Thymus (tissue), 11 donors: ENCODE data around the gene ADAMTS16. TPM values are rescaled to one million over a fixed set of nuclear protein-coding genes. Genes with fewer than 3 reads are reported as not detected.
"Not testable (repeated sequence)": the region's sequence is repeated elsewhere in the genome, so short reads cannot be mapped to it uniquely, and the experiment has no call there.

Experiments
- DNase-seq, 9 donors: peaks; one replicate each; pipeline ENCODE4 v3.0.0-alpha.2; 2013; ENCODE audit warnings: low spot score in 9 of 9, low read depth in 6 of 9, missing footprints in 1 of 9
- H3K27ac ChIP-seq, 2 donors: one replicate each; pipeline ENCODE4 v1.5.1; 2013; ENCODE audit warnings: control low read depth in 1 of 2, low read depth in 1 of 2, low read length in 1 of 2, mild to moderate bottlenecking in 1 of 2, moderate library complexity in 1 of 2
- H3K27me3 ChIP-seq, 2 donors: one replicate each; pipeline ENCODE4 v1.5.1; 2013; ENCODE audit warnings: low read length in 1 of 2; ENCODE audit not compliant: control insufficient read depth in 2 of 2, insufficient read depth in 1 of 2
- H3K36me3 ChIP-seq, 2 donors: one replicate each; pipeline ENCODE4 v1.5.1; 2013; ENCODE audit warnings: low read length in 1 of 2, mild to moderate bottlenecking in 1 of 2, moderate library complexity in 1 of 2; ENCODE audit not compliant: control insufficient read depth in 2 of 2, insufficient read depth in 2 of 2
- H3K4me1 ChIP-seq, 2 donors: one replicate each; pipeline ENCODE4 v1.5.1; 2013; ENCODE audit warnings: low read length in 2 of 2; ENCODE audit not compliant: control insufficient read depth in 2 of 2, insufficient read depth in 2 of 2
- H3K4me3 ChIP-seq, 2 donors: one replicate each; pipeline ENCODE4 v1.5.1; 2013; ENCODE audit warnings: low read length in 2 of 2, control low read depth in 1 of 2, mild to moderate bottlenecking in 1 of 2
- H3K9me3 ChIP-seq, 2 donors: one replicate each; pipeline ENCODE4 v1.5.1; 2013; ENCODE audit warnings: low read length in 1 of 2, mild to moderate bottlenecking in 1 of 2; ENCODE audit not compliant: control insufficient read depth in 2 of 2, insufficient read depth in 1 of 2
- WGBS: extraction: QIAGEN DNeasy Blood & Tissue Kit; methylation state at CpG from one replicate; pipeline ENCODE4 v1.1.7; 2013; 5-methylcytosine and 5-hydroxymethylcytosine counted together
- polyA plus RNA-seq: library from polyadenylated mRNA; stranded (reverse); fragments of 200-250 nt; gene quantifications from one replicate; pipeline ENCODE4 v1.2.3, GENCODE V29; 2013
- total RNA-seq: library from RNA; stranded (reverse); fragments of 120-200 nt; gene quantifications from one replicate; pipeline ENCODE4 v1.2.4, GENCODE V29; 2013
- donor health status: healthy.

The ADAMTS16 gene
- total and polyA plus RNA-seq, 2 donors = 0.05 to 0.14 TPM

GRCh38 chr5:5124231-5124630 is 15.9 kb upstream of the ADAMTS16 start:
- H3K9me3 ChIP-seq = peaks cover 0 to 7% of the 10 kb centered on the region in 2 donors
- H3K4me1 ChIP-seq = no peaks in the 10 kb centered on the region
- H3K27ac ChIP-seq = no peak overlapping the region
- H3K4me3 ChIP-seq = no peak overlapping the region
- no peak for DNase-seq
- no peaks in the 10 kb centered on the region for H3K36me3 ChIP-seq
- no peaks in the 10 kb centered on the region for H3K27me3 ChIP-seq
- WGBS = 66% methylated on average over 3 of the region's 3 CpGs

- WGBS = 73% methylated on average over 7 of the region's 7 CpGs
- Histone ChIP-seq H3K27ac (no peak overlapping the region), H3K27me3 (no peaks in the 10 kb centered on the region), H3K4me3 (no peak overlapping the region), H3K36me3 (no peaks in the 10 kb centered on the region), H3K4me1 (no peaks in the 10 kb centered on the region), H3K9me3 (no peaks in the 10 kb centered on the region)
- DNase-seq = no peak
Measured at GRCh38 chr5:5126444-5126843, 13.7 kb upstream of the ADAMTS16 start.

DNA sequence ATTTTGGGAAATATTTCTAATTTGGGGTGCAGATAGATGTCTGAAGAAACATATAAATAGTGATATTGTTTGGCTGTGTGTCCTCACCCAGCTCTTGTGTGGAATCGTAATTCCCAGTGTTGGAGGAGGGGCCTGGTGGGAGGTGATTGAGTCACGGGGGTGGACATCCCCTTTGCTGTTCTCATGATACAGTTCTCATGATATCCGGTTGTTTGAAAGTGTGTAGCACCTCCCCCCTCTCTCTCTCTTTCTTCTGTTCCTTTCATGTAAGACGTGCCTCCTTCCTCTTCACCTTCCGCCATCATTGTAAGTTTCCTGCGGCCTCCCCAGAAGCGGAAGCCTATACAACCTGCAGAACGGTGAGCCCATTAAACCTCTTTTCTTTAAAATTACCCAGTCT is 11.4 kb upstream of the ADAMTS16 start:
- WGBS = 81% methylated on average over 8 of the region's 8 CpGs
- Histone ChIP-seq H3K4me1 (no peaks in the 10 kb centered on the region), H3K4me3 (no peak overlapping the region), H3K9me3 (no peaks in the 10 kb centered on the region), H3K27me3 (no peaks in the 10 kb centered on the region), H3K27ac (no peak overlapping the region), H3K36me3 (no peaks in the 10 kb centered on the region)
- no peak for DNase-seq

GRCh38 chr5:5132234-5132633 is 7.9 kb upstream of the ADAMTS16 start:
- 85% methylated on average over 10 of the region's 10 CpGs for WGBS
- DNase-seq = no peak
- Histone ChIP-seq H3K4me3 (no peak overlapping the region), H3K36me3 (no peaks in the 10 kb centered on the region), H3K4me1 (no peaks in the 10 kb centered on the region), H3K9me3 (no peaks in the 10 kb centered on the region), H3K27ac (no peak overlapping the region), H3K27me3 (no peaks in the 10 kb centered on the region)

GRCh38 chr5:5132693-5133295 is 7.3 kb upstream of the ADAMTS16 start:
- 82% methylated on average over 15 of the region's 15 CpGs for WGBS
- Histone ChIP-seq H3K36me3 (no peaks in the 10 kb centered on the region), H3K4me3 (no peak overlapping the region), H3K27ac (no peak overlapping the region), H3K9me3 (no peaks in the 10 kb centered on the region), H3K4me1 (no peaks in the 10 kb centered on the region), H3K27me3 (no peaks in the 10 kb centered on the region)
- no peak for DNase-seq

DNA sequence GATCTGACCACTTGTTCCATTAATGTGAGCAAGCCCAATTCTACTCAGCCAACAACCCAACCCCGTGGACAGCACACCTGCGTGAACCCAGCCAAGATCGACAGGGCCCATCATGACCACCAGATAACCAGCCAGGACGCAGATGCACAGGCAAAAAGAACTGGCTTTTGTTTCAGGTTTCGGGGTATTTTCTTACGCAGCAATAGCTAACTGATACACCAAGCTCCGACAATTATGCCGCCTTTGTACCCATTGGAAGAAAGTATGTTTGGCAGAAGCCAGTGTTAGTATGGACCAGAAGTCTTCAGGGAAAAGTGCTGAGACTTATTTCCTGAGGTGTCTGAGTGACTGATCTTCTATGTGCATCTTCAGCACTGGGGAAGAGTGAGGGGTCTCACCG is 6.0 kb upstream of the ADAMTS16 start:
- Histone ChIP-seq H3K36me3 (no peaks in the 10 kb centered on the region), H3K27me3 (peaks cover 0 to 1% of the 10 kb centered on the region in 2 donors), H3K4me1 (no peaks in the 10 kb centered on the region), H3K27ac (no peak overlapping the region), H3K9me3 (no peaks in the 10 kb centered on the region), H3K4me3 (no peak overlapping the region)
- 91% methylated on average over 9 of the region's 9 CpGs for WGBS
- DNase-seq = no peak

GRCh38 chr5:5135957-5136676 is 4.0 kb upstream of the ADAMTS16 start:
- H3K4me3 ChIP-seq = no peak overlapping the region
- H3K27ac ChIP-seq = no peak overlapping the region
- no peak for DNase-seq
- no peaks in the 10 kb centered on the region for H3K9me3 ChIP-seq
- no peaks in the 10 kb centered on the region for H3K4me1 ChIP-seq
- H3K36me3 ChIP-seq = no peaks in the 10 kb centered on the region
- WGBS = 68% methylated on average over 8 of the region's 8 CpGs
- peaks cover 20 to 21% of the 10 kb centered on the region in 2 donors for H3K27me3 ChIP-seq

DNA sequence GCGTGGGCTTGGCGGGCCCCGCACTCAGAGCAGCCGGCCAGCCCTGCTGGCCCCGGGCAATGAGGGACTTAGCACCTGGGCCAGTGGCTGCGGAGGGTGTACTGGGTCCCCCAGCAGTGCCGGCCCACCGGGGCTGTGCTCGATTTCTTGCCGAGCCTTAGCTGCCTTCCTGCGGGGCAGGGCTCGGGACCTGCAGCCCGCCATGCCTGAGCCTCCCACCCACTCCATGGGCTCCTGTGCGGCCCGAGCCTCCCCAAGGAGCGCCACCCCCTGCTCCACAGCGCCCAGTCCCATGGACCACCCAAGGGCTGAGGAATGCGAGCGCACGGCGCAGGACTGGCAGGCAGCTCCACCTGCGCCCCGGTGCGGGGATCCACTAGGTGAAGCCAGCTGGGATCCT is 2.3 kb upstream of the ADAMTS16 start:
- not testable (repeated sequence) for DNase-seq, H3K9me3 ChIP-seq, H3K36me3 ChIP-seq, H3K4me1 ChIP-seq, H3K4me3 ChIP-seq, H3K27ac ChIP-seq
- peaks cover 23 to 26% of the 10 kb centered on the region in 2 donors for H3K27me3 ChIP-seq
- 95% methylated on average over 21 of the region's 24 CpGs for WGBS

DNA sequence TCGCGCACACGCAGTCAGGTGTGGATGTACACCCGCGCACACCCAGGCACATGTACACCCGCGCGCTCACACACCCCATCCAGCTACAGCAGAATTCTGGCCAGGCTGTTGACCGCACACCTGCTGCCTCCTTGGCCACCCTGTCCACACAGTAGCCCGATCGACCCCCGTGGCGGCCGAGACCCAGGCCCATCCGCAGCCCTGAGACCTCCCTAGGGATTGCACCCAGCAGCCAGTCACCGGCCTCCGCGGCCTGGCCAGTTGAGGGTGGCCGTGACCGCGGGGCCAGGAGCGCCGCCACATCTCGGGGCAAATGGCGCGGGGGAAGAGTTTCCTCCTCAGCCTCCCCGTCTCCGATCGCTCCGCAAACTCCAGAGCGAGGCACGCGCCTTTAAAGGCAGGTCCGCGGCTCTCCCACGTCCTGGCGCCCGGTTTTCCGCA is 774 bp upstream of the ADAMTS16 start:
- Histone ChIP-seq H3K4me1 (no peaks in the 10 kb centered on the region), H3K27ac (no peak overlapping the region), H3K36me3 (no peaks in the 10 kb centered on the region), H3K4me3 (no peak overlapping the region), H3K9me3 (no peaks in the 10 kb centered on the region), H3K27me3 (peaks cover 23 to 26% of the 10 kb centered on the region in 2 donors)
- WGBS = 17% methylated on average over 39 of the region's 39 CpGs
- no peak for DNase-seq
